ENCODE data around the gene CALML4. TPM values are rescaled to one million over a fixed set of nuclear protein-coding genes. Genes with fewer than 3 reads are reported as not detected.

Gene CALML4
- total RNA-seq, 2 donors from 2014 or later = 1.6 to 7.7 TPM

GRCh38 chr15:68145706-68146105 is 59.4 kb downstream of the CALML4 start:
- Histone ChIP-seq H3K27me3 (replicated peaks; ENCODE audit: insufficient read depth) (no peaks in the 10 kb centered on the region), H3K4me3 (no peak overlapping the region), H3K9me3 (no peaks in the 10 kb centered on the region), H3K27ac (no peak overlapping the region), H3K4me1 (ENCODE audit: control insufficient read depth in 1 of 2, low read depth in 2 of 2) (peaks cover 5 to 17% of the 10 kb centered on the region in 2 donors), H3K36me3 (peaks cover 5% of the 10 kb centered on the region)
- TF ChIP-seq CTCF (IDR thresholded peaks at IDR 0.05) = no peak
- ATAC-seq (ENCODE audit: insufficient number of reproducible peaks, low FRiP score, low read depth) (no peak), DNase-seq (ENCODE audit: low spot score) (no peak)

GRCh38 chr15:68143785-68144184 is 61.3 kb downstream of the CALML4 start:
- Histone ChIP-seq H3K4me3 (no peak overlapping the region), H3K27me3 (replicated peaks; ENCODE audit: insufficient read depth) (no peaks in the 10 kb centered on the region), H3K36me3 (peaks cover 5% of the 10 kb centered on the region), H3K9me3 (no peaks in the 10 kb centered on the region), H3K4me1 (ENCODE audit: control insufficient read depth in 1 of 2, low read depth in 2 of 2) (peaks cover 2 to 17% of the 10 kb centered on the region in 2 donors), H3K27ac (no peak overlapping the region)
- DNase-seq (ENCODE audit: low spot score) (no peak), ATAC-seq (ENCODE audit: insufficient number of reproducible peaks, low FRiP score, low read depth) (no peak)
- no peak for TF ChIP-seq CTCF (IDR thresholded peaks at IDR 0.05)

- no peak for ATAC-seq (ENCODE audit: insufficient number of reproducible peaks, low FRiP score, low read depth)
- no peak for DNase-seq (ENCODE audit: low spot score)
- no peak overlapping the region for H3K27ac ChIP-seq
- no peaks in the 10 kb centered on the region for H3K27me3 ChIP-seq (replicated peaks; ENCODE audit: insufficient read depth)
- H3K36me3 ChIP-seq = peaks cover 5% of the 10 kb centered on the region
- TF ChIP-seq CTCF (IDR thresholded peaks at IDR 0.05) = no peak
- no peak overlapping the region for H3K4me3 ChIP-seq
- H3K9me3 ChIP-seq = no peaks in the 10 kb centered on the region
- peaks cover 3 to 14% of the 10 kb centered on the region in 2 donors for H3K4me1 ChIP-seq (ENCODE audit: control insufficient read depth in 1 of 2, low read depth in 2 of 2)
These were observed 62.0 kb downstream of the CALML4 start for GRCh38 chr15:68143129-68143528.

Other genes starting within 250 kb of the CALML4 start
- gene PIAS1, start 151.0 kb downstream of the CALML4 start, total RNA-seq = 10 to 100 TPM; 45.1 to 74.1 TPM
- 10 to 100 TPM; 18.5 to 22.9 TPM for gene CLN6, start 24.4 kb upstream of the CALML4 start, total RNA-seq
- gene FEM1B, start 72.4 kb upstream of the CALML4 start, total RNA-seq = 10 to 100 TPM; 31.1 to 56.2 TPM
- gene ITGA11, start 226.8 kb upstream of the CALML4 start, total RNA-seq = 100 to 1,000 TPM; 246 to 360 TPM